NCI-H524 treated with DMSO at 0.1 percent for 48 hours (cell line): ENCODE results near the gene N4BP2L1.

Source experiments
- DNase-seq: peaks from one replicate; lab custom pipeline; 2025; lab: John Stamatoyannopoulos, UW

The N4BP2L1 gene

GRCh38 chr13:32427852-32428580 is at the start of gene N4BP2L1:
Gene N4BP2L1, minus strand, starts transcription at chr13:32428130. Its CDS starts 48 bp downstream, at chr13:32428082.
- DNase-seq = no peak

DNA sequence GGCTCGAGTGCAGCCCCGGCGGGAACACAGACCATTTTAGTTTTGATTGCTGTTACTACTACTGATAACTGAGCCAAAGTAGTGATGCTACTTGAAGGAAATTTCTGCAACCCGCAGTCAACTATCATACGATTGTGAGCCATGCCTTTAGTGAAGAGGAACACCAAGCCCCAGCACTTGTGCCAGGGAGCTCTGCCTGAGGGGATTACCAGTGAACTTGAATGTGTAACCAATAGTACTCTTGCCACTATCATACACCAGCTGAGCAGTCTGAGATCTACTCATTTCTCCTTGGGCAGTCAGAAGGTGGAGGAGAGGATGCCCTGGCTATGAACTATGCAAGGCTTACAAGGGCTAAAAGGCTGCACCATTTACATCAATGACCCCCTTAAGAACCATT is 49.0 kb upstream of the N4BP2L1 start:
- DNase-seq = no peak

- DNase-seq = no peak
These were observed 48.2 kb upstream of the N4BP2L1 start for GRCh38 chr13:32476021-32476731.

DNA sequence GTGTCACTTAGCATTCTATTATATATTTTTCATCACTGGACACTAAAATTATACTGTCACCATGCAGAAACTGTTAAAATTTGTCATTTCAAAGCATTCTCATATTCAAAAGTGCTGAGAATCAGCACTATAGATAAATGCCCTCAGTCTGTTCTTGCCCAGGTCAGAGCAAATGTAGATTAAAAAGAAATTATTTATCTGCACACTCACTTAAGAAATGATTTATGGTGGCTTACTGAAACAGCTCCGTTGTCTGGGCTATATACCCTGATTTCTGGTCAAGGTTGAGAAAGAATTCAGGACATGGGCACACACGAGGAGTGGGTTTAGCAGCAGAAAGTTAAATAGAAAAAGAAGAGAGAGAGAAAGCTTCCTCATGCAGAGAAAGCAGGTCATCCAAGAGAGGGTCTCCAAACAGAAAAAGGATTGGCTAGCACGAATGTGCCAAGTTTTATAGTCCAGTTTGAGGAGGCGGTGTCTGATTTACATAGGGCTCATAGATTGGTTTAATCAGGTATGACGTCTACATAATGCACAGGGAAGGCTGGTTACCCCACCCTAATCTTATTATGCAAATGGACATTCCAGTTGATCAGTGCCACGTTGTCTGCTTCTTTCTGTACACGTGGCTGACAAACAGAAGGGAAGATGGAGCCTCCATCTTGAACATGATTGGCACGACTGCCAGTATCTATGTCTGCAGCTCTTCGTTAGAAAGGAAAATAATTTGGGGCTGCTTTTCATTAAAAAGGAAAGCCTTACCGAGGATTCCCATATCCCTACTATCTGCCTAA is 47.3 kb upstream of the N4BP2L1 start:
- DNase-seq = no peak

DNA sequence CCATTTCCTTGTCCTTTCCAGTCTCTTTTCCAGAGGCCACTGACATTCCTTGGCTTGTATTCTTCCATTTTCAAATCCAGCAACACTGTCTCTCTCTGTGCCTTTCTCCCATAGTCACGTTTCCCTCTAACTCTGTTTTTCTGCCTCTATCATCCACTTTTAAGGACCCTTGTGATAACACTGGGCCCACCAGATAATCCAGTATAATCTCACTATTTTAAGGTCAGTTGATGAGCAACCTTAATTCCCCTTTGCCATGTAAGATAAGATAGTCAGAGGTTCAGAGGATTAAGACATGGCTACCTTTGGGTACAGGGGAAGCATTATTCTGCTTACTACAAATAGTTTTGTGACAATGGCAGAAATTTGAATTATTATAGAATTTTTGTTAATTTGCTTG is 45.7 kb upstream of the N4BP2L1 start:
- no peak for DNase-seq

DNA sequence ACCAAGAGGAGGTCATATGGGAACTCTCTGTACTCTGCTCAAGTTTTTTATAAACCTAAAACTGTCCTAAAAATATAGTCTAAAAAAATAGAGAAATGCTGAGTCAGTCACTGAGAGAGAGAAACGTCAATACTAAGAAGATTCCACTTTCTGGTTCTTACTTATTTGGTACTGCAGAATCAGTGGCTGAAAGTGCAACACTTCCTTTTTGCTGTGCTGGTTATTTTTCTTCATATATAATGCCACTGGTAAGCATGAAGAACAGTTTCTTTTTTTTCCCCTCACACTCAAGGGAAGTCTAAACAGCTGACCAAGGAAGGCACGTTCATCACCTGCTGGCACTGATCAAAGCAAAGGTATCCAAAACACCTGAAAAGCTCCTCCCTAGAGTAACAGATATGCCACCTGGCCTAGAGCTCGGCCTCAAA is 44.3 kb upstream of the N4BP2L1 start:
- DNase-seq = no peak

- no peak for DNase-seq
These were observed 43.4 kb upstream of the N4BP2L1 start for GRCh38 chr13:32471187-32471922.

DNA sequence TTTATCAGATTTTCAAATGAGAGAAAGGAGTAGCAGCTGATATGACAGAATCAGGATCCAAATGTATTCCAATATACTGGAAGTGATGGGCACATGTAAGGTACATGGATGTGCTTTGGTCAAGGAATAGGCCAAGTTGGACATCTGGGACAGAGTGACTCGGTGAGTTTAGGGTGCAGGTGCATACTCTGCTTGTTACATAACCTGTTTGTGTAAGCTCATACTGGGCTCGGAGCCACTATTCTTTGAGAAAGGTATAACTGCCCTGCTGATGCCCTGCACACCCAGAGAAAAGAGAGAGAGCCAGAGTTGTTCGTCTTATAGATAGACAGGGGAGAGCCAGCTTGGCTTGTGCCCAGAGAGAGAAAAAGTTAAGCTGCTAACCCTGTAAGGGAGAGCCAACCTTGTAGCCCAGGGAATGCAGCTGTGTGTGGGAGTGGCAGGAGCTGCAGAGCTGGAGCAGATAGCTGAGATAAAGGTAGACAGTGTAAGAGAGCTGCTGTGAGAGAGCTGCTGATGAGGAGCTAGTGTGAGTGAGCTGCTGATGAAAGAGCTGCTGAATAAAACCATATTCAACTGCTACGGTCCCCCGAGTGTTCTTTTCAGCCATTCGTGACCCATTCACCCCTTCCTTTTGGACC is 40.7 kb upstream of the N4BP2L1 start:
- no peak for DNase-seq

GRCh38 chr13:32456591-32456990 is 28.7 kb upstream of the N4BP2L1 start:
- no peak for DNase-seq

GRCh38 chr13:32455594-32455903 is 27.6 kb upstream of the N4BP2L1 start:
- DNase-seq = no peak

DNA sequence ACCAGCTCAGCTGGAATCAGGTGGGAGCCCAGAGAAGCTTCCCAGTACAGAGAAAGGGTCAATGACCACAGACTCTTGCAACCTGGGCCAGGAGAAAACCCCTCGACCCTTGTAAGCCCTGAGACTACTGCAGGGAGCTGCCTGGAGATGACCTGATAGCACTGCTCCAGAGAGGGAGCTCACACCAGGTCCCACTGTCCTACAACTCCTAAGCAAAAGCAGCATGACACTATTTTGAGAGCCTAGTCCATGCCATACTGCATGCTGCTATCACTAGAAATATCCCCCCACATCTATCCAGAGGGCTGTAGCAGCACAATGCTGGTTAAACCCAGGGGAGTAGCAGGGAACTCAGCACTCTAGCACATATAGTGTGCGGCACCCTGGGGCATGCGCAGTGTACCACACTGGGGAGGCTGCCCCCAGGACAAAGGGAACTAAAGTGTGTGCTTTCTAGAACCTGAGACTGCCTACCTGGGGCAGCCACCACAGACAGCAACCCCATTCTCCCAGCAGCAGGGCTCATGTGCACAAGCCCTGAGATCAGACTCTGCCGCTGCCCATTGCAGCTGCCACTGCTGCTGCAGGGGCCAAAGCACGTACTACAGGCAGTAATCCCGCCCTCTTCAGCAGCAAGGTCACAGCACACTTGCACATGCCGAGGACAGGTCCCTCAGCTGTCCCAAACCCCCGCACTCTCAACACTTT is 27.1 kb upstream of the N4BP2L1 start:
- DNase-seq = no peak

DNA sequence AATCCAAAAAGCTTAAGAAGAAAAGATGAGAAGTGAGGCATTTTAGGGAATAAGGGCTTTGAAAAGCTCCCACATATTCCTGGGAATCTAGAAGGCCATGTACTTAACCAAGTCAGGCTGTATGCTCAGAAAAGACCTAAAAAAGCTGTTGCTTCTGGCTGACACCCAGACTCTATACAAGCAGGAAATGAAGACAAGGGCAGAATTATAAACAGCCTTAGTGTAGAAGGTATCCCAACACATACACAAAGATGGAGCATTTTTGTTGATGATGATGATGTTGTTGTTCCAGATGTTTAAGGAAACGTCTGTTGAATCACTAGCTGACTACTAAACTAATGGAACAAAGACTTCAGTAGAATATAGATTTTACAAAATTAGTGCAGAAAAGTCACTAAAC is 26.1 kb upstream of the N4BP2L1 start:
- DNase-seq = no peak

GRCh38 chr13:32448972-32449371 is 21.0 kb upstream of the N4BP2L1 start:
- DNase-seq = no peak

GRCh38 chr13:32447894-32448623 is 20.1 kb upstream of the N4BP2L1 start:
- no peak for DNase-seq

- no peak for DNase-seq
These were observed 19.0 kb upstream of the N4BP2L1 start for GRCh38 chr13:32446773-32447465.

DNA sequence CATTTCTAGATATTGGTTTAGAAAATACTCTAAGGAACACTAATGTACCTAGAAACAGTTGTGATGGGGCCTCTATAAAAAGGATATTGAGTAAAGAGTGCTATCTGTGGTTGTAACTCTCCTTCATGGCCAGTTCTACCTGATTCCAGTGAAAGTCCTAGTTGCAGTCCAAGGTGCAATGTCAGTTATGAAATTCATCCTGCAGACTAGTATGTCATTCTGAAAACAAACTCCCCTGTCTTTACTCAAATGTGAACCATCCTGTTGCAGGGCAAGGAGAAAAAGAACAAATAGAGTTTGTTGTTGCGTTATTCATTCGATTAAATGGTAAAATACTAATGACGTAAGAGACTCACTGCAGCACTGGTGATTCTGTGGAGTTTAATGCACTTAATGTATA is 18.3 kb upstream of the N4BP2L1 start:
- no peak for DNase-seq

- DNase-seq = no peak
These were observed 17.5 kb upstream of the N4BP2L1 start for GRCh38 chr13:32445461-32445860.

- no peak for DNase-seq
These were observed 15.2 kb upstream of the N4BP2L1 start for GRCh38 chr13:32443111-32443510.

GRCh38 chr13:32438871-32439270 is 10.9 kb upstream of the N4BP2L1 start:
- no peak for DNase-seq

DNA sequence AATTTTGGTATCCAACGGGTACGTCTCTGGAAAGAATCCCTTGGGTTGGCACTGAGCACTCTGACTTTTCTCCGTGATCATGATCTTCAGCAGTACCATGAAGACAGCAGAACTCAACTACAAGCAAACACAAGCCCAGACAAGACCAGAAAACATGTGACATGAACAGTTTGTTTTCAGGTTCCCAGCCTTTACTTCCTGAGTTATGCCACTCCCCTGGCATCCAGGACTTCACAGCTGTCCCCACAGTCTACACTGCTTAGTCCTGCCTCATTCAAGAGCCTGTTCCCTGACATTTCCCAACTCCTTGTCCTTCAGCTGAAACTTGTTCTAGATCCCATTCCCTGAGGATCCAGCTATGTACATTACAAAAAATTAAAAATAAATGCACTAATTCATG is 4.9 kb upstream of the N4BP2L1 start:
- DNase-seq = no peak
